GM21360 (cell line): ENCODE data around the gene BRSK1.

Experiments
- ATAC-seq: cut with Tn5 transposase; IDR thresholded peaks from one replicate; pipeline ENCODE4 v1.9.1; 2021; ENCODE audit warnings: mild to moderate bottlenecking, moderate library complexity; ENCODE audit not compliant: unreplicated experiment

The BRSK1 gene

GRCh38 chr19:55273978-55274707 lies 9.7 kb upstream of the BRSK1 start:
- ATAC-seq, result no peak

GRCh38 chr19:55275851-55276719 lies 7.7 kb upstream of the BRSK1 start:
- ATAC-seq, result peak; percentile 48

DNA sequence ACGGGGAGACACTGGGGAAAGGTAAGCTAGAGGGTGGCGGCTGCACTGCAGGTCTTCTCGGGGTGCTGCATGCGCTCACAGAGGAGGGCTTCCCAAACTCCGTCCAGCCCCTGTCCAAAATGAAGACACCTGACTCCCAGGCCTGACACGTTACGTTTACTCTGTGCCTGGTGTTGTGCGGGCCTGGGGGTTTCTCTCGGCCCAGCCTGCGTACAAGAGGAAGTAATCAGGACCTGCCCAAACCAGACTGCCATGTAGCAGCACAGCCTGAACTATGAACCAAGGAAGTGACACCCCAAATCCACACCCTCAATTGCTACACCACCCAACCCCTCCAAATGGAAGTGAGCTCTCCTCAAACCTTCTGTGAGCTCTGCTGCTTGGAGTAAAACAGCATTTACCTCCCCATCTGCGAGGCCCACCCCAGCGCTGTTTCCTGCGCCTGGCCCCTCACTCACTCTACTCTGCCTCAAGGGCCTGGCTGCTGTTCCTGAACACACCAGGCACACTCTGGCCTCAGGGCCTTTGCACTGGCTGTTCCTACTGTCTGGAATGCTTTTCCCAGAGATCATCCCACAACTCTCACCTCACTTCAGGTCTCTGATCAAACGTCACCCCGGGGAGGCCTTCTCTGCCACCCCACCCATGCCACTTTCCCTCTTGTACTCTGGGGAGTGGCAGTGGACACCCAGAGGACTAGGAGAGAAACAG lies 6.9 kb upstream of the BRSK1 start:
- ATAC-seq, result no peak

DNA sequence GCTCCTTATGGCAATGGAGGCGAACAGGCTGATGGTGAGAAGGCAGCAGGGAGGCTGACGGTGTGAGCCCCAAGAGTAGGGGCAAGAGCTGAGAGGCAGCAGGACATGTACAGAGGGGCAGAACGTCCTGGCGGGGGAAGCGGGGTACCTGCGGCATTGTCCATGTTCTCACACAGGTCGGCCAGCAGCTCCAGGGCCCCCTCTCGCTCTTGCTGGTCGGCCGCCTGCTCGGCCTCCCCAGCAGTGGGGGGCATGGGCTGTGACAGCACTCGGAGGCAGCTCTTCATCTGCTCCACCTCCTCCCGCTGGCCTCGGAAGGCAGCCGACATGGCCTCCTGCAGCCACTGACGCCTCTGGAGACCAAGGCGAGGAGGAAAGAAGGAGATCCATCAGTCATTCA lies 6.3 kb upstream of the BRSK1 start:
- ATAC-seq, result no peak

DNA sequence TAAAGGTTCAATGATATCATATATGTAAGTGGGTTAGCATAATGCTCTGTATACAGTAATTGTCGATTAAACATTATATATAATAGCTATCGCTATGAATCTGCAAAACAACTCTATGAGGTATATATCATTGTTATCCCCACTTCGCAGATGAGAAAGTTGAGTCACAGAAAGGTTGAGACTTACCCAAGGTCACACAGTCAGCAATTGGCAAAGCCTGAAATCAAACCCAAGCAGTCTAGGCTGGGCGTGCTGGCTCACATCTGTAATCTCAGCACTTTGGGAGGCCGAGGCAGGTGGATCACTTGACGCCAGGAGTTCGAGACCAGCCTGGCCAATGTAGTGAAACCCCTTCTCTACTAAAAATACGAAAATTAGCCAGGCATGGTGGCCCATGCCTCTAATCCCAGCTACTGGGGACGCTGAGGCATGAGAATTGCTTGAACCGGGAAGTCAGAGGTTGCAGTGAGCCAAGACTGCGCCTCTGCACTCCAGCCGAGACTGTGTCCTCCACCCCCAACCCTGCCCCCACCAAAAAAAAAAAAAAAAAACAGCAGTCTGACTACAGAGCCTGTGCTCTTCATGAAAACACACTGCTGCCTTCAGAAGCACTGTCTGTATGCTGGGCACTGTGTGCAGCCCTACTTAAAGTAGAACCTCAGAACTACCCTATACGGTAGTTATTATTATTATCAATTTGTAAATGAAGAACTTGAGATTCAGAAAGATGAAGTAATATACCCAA lies 5.2 kb upstream of the BRSK1 start:
- ATAC-seq, result no peak

GRCh38 chr19:55279340-55279739 lies 4.5 kb upstream of the BRSK1 start:
- no peak for ATAC-seq

DNA sequence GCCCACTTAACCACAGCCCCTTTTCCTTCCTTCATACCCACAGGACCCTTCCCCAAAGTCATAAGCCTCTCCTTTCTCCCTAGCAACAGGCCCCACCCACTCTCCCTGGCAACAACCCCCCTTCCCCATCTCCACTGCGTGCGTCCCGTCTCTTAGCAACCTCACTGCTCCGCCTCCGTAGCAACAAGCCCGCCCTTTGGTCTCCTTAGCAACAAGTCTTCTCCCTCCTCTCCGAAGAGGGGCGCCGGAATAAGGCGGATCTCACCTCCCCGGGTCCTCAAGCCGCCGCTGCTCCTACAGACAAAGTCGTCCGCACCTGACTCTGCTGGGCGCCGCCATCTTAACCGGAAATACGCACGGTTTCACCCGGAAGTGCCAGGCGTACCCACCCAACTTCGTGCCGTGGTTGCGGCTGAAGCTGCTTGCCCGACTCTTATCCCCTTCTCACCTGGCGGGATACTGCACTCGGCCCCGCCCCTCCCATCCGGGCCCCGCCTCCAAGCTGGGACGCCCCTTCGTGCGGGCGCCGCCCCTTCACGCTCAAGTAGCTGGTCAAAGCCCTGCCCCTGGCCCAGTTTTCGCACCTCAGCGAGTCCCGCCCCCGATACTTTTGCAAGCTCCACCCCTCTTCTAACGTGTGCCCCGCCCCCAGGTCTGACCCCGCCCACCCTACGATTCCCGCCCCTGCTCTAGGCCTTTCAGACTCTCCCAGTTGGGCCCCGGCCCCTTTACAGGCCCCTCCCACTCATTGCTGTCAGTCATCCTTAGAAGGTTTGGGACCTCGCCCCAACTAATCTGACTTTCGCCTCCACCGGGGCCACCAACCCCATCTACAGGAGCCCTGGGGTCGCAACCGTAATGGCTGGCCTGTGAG lies 3.8 kb upstream of the BRSK1 start, which contains the start of gene HSPBP1:
TSS of gene HSPBP1 (minus strand) at position 341 of the 874 bp plus-strand sequence. CDS start 502 bp downstream, outside the sequence.
- peak; percentile 55 for ATAC-seq

GRCh38 chr19:55284405-55285058 lies 735 bp downstream of the BRSK1 start:
- ATAC-seq, result no peak

DNA sequence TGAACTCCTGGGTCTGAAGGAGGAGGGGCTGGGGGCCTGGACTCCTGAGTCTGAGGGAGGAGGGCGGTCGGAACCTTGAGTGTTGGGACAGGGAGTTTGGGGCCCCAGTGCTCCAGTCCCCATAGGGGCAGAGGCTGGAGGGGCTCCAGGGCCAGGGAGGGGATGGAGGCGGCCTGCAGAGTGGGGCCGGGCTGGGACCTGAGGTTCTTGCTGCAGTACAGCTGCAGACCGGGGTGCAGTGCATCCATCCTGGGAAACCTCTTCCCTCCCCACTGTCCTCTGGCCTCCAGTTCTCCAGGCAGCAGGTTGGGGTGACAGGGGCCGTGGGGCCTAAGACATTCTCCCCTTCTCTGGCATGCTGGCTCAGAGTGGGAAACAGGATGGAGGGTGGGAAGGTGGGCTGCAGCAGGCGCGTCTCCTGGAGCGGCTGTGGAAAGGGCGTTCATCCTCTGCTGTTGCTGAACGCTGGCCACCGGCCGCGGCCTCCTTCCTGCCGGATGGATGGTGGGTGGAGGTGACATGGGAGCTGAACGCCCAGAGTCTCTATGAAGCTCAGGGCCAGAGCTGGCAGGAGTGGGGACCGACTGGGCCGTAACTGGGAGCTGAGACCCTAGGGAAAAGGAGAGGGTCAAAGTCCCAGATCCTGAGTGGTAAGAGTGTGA lies 1.6 kb downstream of the BRSK1 start:
- ATAC-seq, result no peak

DNA sequence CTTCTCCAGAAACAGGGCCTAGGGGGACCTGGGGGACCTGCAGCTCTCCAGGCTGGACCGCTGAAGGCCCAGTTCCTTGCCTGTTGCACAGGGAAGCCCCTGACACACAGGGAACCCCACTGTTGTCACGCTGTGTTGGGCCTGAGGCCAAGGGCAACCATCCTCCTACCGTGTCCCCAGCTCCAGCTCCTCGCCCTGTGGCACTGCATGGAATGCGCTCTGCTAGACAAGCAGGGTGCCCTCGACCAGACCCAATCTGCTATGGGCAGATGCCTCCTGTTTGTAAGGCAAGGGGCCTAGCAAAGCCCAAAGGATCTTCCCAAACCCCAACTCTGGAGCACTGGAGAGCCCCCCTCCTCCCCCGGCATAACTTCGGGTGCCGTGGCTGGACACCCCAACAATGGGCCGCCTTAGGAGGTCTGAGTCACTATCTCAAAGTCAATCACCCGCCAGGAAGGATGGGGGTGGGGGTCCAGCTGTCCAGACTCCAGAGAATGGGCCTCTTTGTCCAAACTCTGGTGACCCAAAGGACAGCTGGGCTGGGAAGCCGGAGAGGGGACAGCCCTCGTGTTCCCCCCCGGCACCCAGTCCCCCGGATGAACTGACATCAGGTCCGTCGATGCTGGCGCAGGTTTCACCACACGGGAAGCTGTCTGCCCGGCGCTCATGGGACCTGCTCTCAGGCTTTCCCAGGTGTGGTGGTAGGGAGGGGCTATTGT lies 3.7 kb downstream of the BRSK1 start:
- ATAC-seq, result no peak

DNA sequence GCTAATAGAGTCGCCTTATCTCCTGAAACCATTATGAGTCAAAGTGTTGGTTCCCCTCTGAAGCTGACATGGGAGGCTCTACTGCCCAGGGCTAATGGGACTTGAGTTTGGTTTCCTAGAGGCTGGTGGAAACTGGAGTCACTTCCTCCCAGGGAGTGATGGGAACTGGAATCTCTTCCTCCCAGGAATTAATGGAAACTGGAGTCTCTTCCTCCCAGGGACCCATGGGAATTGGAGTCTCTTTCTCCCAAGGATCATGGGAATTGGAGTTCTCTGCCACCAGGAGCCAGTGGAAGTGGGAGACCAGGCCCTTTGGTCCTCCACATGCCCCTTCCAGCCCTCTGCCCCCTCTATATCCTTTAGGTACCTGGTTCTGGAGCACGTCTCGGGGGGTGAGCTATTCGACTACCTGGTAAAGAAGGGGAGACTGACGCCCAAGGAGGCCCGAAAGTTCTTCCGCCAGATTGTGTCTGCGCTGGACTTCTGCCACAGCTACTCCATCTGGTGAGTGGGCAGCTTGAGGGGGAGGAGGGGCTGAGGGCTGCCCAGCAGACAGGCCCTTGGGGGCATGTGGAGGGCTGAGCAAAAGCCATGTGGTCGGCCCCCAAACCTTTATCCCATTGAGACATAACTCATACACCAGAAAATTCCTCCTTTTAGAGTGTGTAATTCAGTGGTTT lies 5.5 kb downstream of the BRSK1 start:
- no peak for ATAC-seq

GRCh38 chr19:55297267-55297666 lies 13.5 kb downstream of the BRSK1 start:
- ATAC-seq, result no peak

DNA sequence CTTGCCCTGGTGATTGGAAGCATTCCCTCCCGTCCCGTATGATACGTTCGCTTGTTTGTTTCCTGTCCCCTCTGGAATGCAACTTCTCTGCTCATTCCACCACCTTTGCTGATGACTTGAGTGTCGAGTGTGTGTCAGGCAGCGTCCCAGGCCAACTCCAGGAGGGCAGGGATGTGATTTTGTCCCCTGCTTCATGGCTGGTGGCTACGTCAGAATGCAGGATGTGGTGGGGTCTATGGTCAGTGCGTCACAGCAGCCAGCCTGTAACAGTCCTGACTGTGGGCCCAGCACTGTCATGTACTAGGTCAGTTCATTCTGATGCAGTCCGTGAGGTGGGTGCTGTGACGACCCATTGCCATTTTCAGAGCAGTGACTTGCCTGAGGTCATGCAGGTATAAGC lies 16.2 kb downstream of the BRSK1 start:
- no peak for ATAC-seq

- no peak for ATAC-seq
Measured at GRCh38 chr19:55300886-55301458, 17.2 kb downstream of the BRSK1 start.

DNA sequence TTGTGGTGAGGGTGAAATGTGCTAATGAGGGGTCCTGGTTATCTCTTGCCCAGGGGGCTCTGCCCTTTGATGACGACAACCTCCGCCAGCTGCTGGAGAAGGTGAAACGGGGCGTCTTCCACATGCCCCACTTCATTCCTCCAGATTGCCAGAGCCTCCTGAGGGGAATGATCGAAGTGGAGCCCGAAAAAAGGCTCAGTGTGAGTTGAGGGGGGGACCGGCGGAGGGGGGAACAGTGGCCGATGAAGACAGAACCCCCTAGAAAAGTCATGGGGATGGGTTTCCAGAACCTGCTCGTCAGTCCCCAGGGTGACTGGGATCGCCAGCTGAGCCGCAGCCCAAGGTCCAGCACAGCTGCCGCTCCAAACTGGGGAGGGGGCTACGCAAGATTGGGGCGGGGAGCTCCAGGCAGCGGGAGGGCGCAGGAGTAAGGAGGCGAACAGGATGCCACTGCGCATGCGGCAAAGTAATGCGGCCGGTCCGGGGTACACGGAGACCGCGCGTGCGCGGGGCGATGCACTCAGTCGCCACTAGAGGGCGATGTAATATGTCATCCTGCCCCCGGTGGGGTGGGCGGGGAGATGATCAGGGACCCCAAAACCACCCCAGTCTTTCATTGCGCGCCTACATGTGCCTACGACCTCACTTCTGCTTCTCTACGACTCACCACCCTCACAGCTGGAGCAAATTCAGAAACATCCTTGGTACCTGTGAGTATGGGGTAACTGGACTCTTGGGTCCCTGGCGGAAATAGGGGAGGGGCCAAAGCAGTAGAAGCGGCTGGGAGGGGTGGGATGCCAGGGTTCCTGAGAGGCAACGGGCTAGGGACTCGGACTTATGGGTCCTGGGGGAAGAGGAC lies 17.9 kb downstream of the BRSK1 start:
- peak; percentile 61 for ATAC-seq

DNA sequence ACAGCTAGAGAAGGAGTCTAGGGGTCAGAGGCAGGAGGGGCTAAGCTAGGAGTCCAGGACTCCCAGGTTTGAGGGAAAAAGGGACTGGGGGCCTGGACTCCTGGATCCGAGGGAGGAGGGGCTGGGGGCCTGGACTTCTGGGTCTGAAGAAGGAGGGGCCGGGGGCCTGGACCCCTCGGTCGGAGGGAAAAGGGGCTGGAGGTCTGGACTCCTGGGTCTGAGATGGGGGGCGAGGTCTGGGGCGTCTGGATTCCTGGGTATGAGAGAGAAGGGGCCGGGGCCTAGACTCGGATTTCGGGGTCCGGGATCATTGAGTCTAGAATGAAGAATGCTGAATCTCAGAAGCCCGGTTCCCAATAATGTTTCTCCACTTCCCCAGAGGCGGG lies 18.5 kb downstream of the BRSK1 start:
- ATAC-seq, result no peak
